Activated T-helper 1 cell treated with anti-CD3 and anti-CD28 coated beads, Interleukin-12 subunit alpha, Interleukin-12 subunit beta, Interleukin-2, Interleukin-4 antibody, amounts not matched to agents 30 ng/mL and 10 ng/mL and 1 ng/mL, durations not matched to agents 14 hours and 24 hours and 36 hours (primary cell): ENCODE data around the gene PTGES2. TPM values are rescaled to one million over a fixed set of nuclear protein-coding genes. Genes with fewer than 3 reads are reported as not detected.
A peak's percentile ranks its signal among the peaks of the same experiment; 100 is the strongest.

Source experiments
- DNase-seq: peaks from one replicate; pipeline ENCODE4 v3.0.0; 2021; ENCODE audit warnings: low spot score
- H3K27ac Mint-ChIP-seq: one replicate; pipeline ENCODE4 v1.8.0; 2021; ENCODE audit warnings: mild to moderate bottlenecking, mixed read lengths
- H3K27me3 Mint-ChIP-seq: one replicate; pipeline ENCODE4 v1.8.0; 2022; ENCODE audit warnings: mild to moderate bottlenecking, moderate library complexity, mixed read lengths; ENCODE audit not compliant: insufficient read depth
- H3K36me3 Mint-ChIP-seq: one replicate; pipeline ENCODE4 v1.8.0; 2021; ENCODE audit warnings: low read depth, mixed read lengths
- H3K4me1 Mint-ChIP-seq: one replicate; pipeline ENCODE4 v1.8.0; 2021; ENCODE audit warnings: low read depth, mixed read lengths
- H3K4me3 Mint-ChIP-seq: one replicate; pipeline ENCODE4 v1.8.0; 2021; ENCODE audit warnings: mild to moderate bottlenecking, moderate library complexity, mixed read lengths
- H3K9me3 Mint-ChIP-seq: one replicate; pipeline ENCODE4 v1.8.0; 2021; ENCODE audit warnings: mixed read lengths
- intact Hi-C: fragments of 100-400 bp; cut with micrococcal nuclease; formaldehyde crosslinking; loops from one replicate; pipeline ENCODE4 v1.15.1; 2024
- total RNA-seq: library from RNA; stranded (reverse); gene quantifications from 2 replicates; pipeline ENCODE4 v1.2.3, GENCODE V29; 2022

The PTGES2 gene
- total RNA-seq, 1 donor from 2014 or later = 89.2 TPM

DNA sequence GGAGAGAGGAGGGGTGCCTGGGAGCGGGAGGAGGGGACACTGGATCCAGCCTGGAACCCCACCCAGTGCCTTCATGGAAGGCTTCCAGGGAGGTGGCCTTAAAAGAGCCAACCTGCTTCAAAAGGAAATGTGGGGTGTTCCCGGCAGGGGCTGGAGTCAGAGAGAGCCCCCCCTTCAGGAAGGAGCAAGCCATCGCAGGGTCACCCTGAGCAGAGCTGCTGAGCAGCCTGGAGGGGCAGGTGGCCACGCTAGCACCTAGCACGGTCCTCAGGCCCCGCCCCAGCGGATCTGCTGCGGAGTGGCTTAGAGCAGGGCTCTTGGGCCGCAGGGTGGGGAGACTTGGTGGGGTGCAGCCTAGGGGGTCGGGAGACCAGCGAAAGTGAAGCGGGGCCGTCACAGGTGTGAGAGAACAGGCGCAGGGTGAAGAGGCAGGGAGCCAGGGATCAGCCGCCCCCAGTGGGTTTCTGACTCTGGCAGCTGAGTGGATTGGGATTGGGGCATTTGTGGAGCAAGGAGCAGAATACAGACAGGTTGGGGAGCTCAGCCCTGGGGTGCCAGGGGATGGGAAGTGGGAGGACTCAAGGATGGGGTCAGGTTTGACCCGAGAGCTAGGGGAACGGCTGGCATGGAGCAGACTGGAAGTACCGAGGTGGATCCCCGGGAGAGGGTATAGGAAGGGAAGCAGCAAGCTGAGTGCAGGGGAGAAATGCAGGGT is 23.2 kb upstream of the PTGES2 start:
- Mint-ChIP-seq H3K27ac (no peak overlapping the region), H3K9me3 (no peaks in the 10 kb centered on the region), H3K36me3 (no peaks in the 10 kb centered on the region), H3K27me3 (peaks cover 2% of the 10 kb centered on the region), H3K4me3 (no peak overlapping the region), H3K4me1 (no peaks in the 10 kb centered on the region)
- DNase-seq = no peak
- intact Hi-C loops = no loop called here

- Mint-ChIP-seq H3K4me3 (no peak overlapping the region), H3K9me3 (no peaks in the 10 kb centered on the region), H3K36me3 (no peaks in the 10 kb centered on the region), H3K27me3 (no peaks in the 10 kb centered on the region), H3K27ac (no peak overlapping the region), H3K4me1 (no peaks in the 10 kb centered on the region)
- no peak for DNase-seq
- intact Hi-C loops = no loop called here
Observed at GRCh38 chr9:128149951-128150593, 22.5 kb upstream of the PTGES2 start.

- Mint-ChIP-seq H3K27me3 (no peaks in the 10 kb centered on the region), H3K9me3 (no peaks in the 10 kb centered on the region), H3K4me1 (no peaks in the 10 kb centered on the region), H3K27ac (no peak within 1 kb of the TSS), H3K4me3 (no peak within 1 kb of the TSS), H3K36me3 (no peaks in the 10 kb centered on the region)
- no peak for DNase-seq
- intact Hi-C loops = no loop called here
Observed at GRCh38 chr9:128149001-128149701, 21.6 kb upstream of the PTGES2 start, which contains the start of gene LCN2. TSS of gene LCN2 (plus strand) at chr9:128149453. CDS start at chr9:128149526, 73 bp downstream.

DNA sequence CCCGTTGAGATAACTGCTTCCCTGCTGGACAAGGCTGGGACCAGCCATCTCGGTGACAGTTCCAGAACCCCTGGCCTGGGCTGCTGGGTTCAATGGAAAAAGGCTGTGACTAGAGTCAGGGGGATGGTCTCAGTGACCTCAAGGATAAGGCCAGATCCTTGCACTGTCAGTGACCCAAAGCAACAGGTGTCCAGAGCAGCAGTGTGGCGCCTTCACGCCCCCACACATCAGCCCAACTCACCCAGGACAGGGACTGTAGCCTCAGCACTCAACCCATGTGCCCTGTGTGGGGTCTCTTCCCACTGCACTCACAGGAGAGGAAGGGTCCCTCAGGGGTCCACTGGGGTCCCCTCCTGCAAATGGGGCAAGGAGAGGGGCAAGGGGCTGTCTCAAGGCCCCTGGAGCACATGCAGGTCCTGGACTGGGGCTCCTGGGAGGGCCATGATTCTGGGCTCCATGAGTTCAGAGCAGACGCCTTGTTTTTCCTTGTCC is 21.0 kb upstream of the PTGES2 start:
- Mint-ChIP-seq H3K9me3 (no peaks in the 10 kb centered on the region), H3K27ac (no peak overlapping the region), H3K27me3 (no peaks in the 10 kb centered on the region), H3K36me3 (no peaks in the 10 kb centered on the region), H3K4me3 (no peak overlapping the region), H3K4me1 (peaks cover 1% of the 10 kb centered on the region)
- DNase-seq = no peak
- intact Hi-C loops = no loop called here

DNA sequence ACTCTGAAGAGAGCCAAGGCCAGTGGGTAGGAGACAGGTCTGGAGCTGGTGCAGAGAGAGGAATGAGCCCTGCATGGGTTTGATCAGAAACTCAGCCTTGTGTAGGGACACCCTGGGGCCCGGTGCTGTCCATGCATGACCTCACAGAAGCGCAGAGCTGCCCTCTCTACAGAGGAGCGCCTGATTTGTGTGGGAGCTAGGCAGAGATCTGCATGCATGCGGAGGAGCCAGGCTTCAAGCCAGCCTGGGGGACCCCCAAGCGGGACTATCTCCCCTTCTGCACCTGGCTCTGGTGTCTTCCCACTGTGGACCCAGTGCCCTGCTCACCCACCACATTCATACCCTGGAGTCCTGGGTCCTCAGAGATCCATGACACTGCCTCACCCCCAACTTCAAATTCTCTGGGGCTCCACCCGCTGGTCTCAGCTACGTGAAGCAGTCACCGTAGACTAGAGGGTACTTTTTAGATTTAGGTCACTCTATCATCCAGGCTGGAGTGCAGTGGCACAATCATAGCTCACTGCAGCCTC is 19.1 kb upstream of the PTGES2 start:
- H3K4me3 Mint-ChIP-seq = no peak overlapping the region
- no peaks in the 10 kb centered on the region for H3K9me3 Mint-ChIP-seq
- intact Hi-C loops = no loop called here
- H3K27ac Mint-ChIP-seq = no peak overlapping the region
- H3K4me1 Mint-ChIP-seq = peaks cover 12% of the 10 kb centered on the region
- no peak for DNase-seq
- H3K27me3 Mint-ChIP-seq = no peaks in the 10 kb centered on the region
- no peaks in the 10 kb centered on the region for H3K36me3 Mint-ChIP-seq

GRCh38 chr9:128145951-128146351 is 18.4 kb upstream of the PTGES2 start:
- no peaks in the 10 kb centered on the region for H3K9me3 Mint-ChIP-seq

DNA sequence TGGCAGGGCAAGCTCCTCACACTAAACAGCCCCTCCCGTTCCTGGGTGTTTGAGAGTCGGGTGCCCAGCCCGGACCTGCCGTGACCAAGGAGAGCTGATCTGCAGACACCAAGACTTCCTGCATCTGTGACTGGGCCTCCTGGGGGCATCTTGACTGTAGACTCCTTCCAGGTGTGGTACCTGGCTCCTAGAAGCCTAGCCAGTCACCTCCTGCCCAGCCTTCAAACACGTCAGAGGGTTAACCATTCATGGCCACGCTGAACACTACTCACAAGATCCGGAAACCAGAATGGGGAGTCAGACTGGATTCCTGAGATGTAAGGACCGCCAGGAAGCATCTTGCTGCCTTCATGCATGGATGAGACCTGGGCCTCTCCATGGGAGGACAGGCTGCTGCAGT is 18.0 kb upstream of the PTGES2 start:
- H3K36me3 Mint-ChIP-seq = no peaks in the 10 kb centered on the region
- no peak overlapping the region for H3K27ac Mint-ChIP-seq
- DNase-seq = no peak
- no peak overlapping the region for H3K4me3 Mint-ChIP-seq
- H3K27me3 Mint-ChIP-seq = no peaks in the 10 kb centered on the region
- intact Hi-C loops = no loop called here
- peaks cover 12% of the 10 kb centered on the region for H3K4me1 Mint-ChIP-seq
- no peaks in the 10 kb centered on the region for H3K9me3 Mint-ChIP-seq

More at GRCh38 chr9:128145951-128146351, 18.4 kb upstream of the PTGES2 start:
- Mint-ChIP-seq H3K4me3 (no peak overlapping the region), H3K27ac (no peak overlapping the region), H3K4me1 (peaks cover 12% of the 10 kb centered on the region), H3K27me3 (no peaks in the 10 kb centered on the region), H3K36me3 (no peaks in the 10 kb centered on the region)
- no peak for DNase-seq
- intact Hi-C loops = no loop called here

GRCh38 chr9:128144239-128145181 is 17.0 kb upstream of the PTGES2 start:
- no peaks in the 10 kb centered on the region for H3K27me3 Mint-ChIP-seq
- H3K36me3 Mint-ChIP-seq = no peaks in the 10 kb centered on the region
- no peak for DNase-seq

DNA sequence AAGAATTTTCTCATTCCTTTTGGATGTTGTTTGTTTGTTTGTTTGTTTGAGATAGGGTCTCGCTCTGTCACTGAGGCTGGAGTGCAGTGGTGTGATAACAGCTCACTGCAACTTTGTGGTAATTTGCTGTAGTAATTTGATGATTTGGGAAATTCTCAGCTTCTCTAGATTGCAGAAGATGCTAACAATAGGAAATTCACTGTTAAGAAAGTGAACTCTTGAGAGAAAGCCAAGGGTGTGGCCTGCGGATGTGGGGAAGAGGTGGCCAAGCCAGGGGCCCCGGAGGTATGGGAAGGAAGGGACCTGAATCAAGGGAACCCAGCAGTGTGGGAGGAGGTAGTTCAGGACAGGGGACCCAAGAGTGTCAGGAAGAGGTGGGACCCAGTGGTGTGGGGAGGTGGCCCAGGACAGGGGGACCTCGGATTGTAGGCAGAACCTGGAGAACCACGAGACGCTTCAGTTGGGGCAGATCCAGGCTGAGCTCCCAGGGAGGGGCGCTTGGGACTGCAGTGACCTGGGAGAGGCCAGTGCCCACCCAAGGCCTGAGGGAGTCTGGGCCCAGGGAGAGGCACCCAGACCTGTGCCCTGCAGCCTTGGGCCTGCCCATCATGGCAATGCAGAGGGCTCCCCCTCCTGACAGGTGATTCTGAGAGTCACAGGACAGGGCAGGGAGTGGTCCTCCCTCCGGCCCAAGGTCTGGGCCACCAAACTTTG is 16.2 kb upstream of the PTGES2 start:
- intact Hi-C loops = no loop called here
- no peaks in the 10 kb centered on the region for H3K36me3 Mint-ChIP-seq
- DNase-seq = no peak

More at GRCh38 chr9:128144239-128145181, 17.0 kb upstream of the PTGES2 start:
- Mint-ChIP-seq H3K9me3 (no peaks in the 10 kb centered on the region), H3K4me3 (no peak overlapping the region), H3K27ac (no peak overlapping the region), H3K4me1 (peaks cover 12% of the 10 kb centered on the region)
- intact Hi-C loops = no loop called here

DNA sequence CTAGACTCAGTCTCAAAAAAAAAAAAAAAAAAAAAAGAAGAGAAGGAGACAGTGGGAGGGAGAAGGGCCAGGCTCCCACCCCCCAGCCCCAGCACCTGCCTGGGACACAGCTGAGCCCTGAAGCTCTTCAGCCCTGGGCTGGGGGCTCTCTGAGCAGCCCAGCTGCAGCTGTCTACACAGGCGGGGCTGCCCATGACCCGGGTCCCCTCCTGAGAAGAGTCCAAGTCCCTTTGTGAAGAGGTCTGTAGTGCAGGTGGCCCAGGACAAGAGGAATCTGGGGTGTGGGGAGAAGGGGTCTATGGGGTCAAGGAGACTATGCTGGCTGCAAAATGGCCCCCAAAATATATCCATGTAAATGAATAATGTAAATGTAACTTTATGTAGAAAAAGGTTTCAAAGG is 15.1 kb upstream of the PTGES2 start:
- Mint-ChIP-seq H3K27me3 (peaks cover 2% of the 10 kb centered on the region), H3K9me3 (no peaks in the 10 kb centered on the region), H3K36me3 (no peaks in the 10 kb centered on the region), H3K4me3 (no peak overlapping the region), H3K27ac (no peak overlapping the region), H3K4me1 (peaks cover 12% of the 10 kb centered on the region)
- intact Hi-C loops = no loop called here
- no peak for DNase-seq

More for the DNA sequence above, 16.2 kb upstream of the PTGES2 start:
- Mint-ChIP-seq H3K4me1 (peaks cover 12% of the 10 kb centered on the region), H3K9me3 (no peaks in the 10 kb centered on the region), H3K27me3 (no peaks in the 10 kb centered on the region), H3K4me3 (no peak overlapping the region), H3K27ac (no peak overlapping the region)

DNA sequence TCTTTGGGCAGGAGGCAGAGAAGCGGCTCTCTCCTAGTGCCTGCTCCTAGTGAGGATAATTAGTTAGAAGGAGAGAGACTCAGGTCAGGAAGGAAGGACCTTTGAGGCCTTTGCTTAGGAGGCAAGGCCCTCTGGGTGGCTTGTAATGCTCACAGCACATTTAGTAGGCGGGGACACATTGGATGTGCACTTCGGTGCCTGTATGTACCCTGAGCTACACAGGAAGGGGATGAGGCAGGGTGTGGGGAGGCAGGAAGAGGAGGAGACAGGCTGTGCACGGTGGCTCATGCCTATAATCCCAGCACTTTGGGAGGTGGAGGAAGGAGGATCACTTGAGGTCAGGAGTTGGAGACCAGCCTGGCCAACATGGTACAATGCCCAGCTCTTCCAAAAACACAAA is 14.5 kb upstream of the PTGES2 start:
- no peaks in the 10 kb centered on the region for H3K9me3 Mint-ChIP-seq
- H3K4me3 Mint-ChIP-seq = peak overlapping the region; percentile 1
- peak overlapping the region; percentile 79 for H3K27ac Mint-ChIP-seq
- peaks cover 12% of the 10 kb centered on the region for H3K4me1 Mint-ChIP-seq
- peaks cover 3% of the 10 kb centered on the region for H3K27me3 Mint-ChIP-seq
- intact Hi-C loops = no loop called here
- peak; percentile 33 for DNase-seq
- H3K36me3 Mint-ChIP-seq = no peaks in the 10 kb centered on the region
